Lung (tissue), 12 donors: Measurements from ENCODE around the gene AGER. TPM values are rescaled to one million over a fixed set of nuclear protein-coding genes. Genes with fewer than 3 reads are reported as not detected.
A peak's percentile ranks its signal among the peaks of the same experiment; 100 is the strongest.
"Not testable (repeated sequence)": the region's sequence is repeated elsewhere in the genome, so short reads cannot be mapped to it uniquely, and the experiment has no call there.

Experiments
- ATAC-seq: fragments of 200-7000 bp; cut with Tn5 transposase; one replicate; pipeline ENCODE4 v1.9.1; 2020; ENCODE audit warnings: moderate number of reproducible peaks; ENCODE audit not compliant: insufficient read depth, low FRiP score
- DNase-seq, 3 donors: peaks; one replicate each; pipeline ENCODE4 v3.0.0-alpha.2; 2013 to 2017
- H3K27ac ChIP-seq, 2 donors: one replicate each; pipeline ENCODE4 v1.5.1; 2013; ENCODE audit warnings: mild to moderate bottlenecking in 2 of 2, moderate library complexity in 2 of 2, control low read depth in 1 of 2, inconsistent platforms in 1 of 2, low read depth in 1 of 2, low read length in 1 of 2
- H3K27me3 ChIP-seq, 3 donors: one replicate each; pipeline ENCODE4 v1.5.1; 2013; ENCODE audit warnings: low read length in 2 of 3; ENCODE audit not compliant: control insufficient read depth in 3 of 3, insufficient read depth in 3 of 3
- H3K36me3 ChIP-seq, 4 donors: one replicate each; pipeline ENCODE4 v1.5.1; 2013; ENCODE audit warnings: low read length in 4 of 4, mild to moderate bottlenecking in 1 of 4, moderate library complexity in 1 of 4; ENCODE audit not compliant: control insufficient read depth in 4 of 4, insufficient read depth in 4 of 4
- H3K4me1 ChIP-seq, 5 donors: one replicate each; pipeline ENCODE4 v1.5.1; 2013; ENCODE audit warnings: low read length in 5 of 5, mild to moderate bottlenecking in 2 of 5, moderate library complexity in 1 of 5; ENCODE audit not compliant: control insufficient read depth in 5 of 5, insufficient read depth in 5 of 5
- H3K4me3 ChIP-seq: one replicate; pipeline ENCODE4 v1.5.1; 2013; ENCODE audit warnings: mild to moderate bottlenecking, control low read depth, moderate library complexity
- H3K9ac ChIP-seq, 2 donors: one replicate each; pipeline ENCODE4 v1.5.1; 2013; ENCODE audit warnings: low read length in 2 of 2, control low read depth in 1 of 2; ENCODE audit not compliant: insufficient read depth in 1 of 2
- H3K9me3 ChIP-seq, 4 donors: one replicate each; pipeline ENCODE4 v1.5.1; 2013; ENCODE audit warnings: low read length in 3 of 4, mild to moderate bottlenecking in 1 of 4, moderate library complexity in 1 of 4; ENCODE audit not compliant: control insufficient read depth in 4 of 4, insufficient read depth in 3 of 4
- WGBS, 2 donors: extraction: QIAGEN DNeasy Blood & Tissue Kit; methylation state at CpG; one replicate each; pipeline ENCODE4 v1.1.7; 2013; 5-methylcytosine and 5-hydroxymethylcytosine counted together
- polyA plus RNA-seq, 2 donors: library from polyadenylated mRNA; stranded (reverse); fragments of 200-250 nt; gene quantifications; one replicate each; pipeline ENCODE4 v1.2.1, GENCODE V29; 2013
- total RNA-seq, 2 donors: library from RNA; depleted of rRNA in 1 of 2; stranded (reverse); fragments of >200 nt in 1 of 2; gene quantifications; one replicate each; pipeline ENCODE4 v1.2.1, GENCODE V29; 2014 to 2021
- TF ChIP-seq, protein P1 (sequence below): IDR thresholded peaks from 2 replicates; pipeline ENCODE4 v1.5.1; 2012; ENCODE audit warnings: mild to moderate bottlenecking; ENCODE audit errors: control extremely low read depth, extremely low read depth
- donor health status: control.
- donor health status: control.
- donor health status: Bipolar disorder and iron deficiency.
- donor health status: healthy.
- donor health status: DM: yes; HTN: yes; CAD: no.

Gene AGER
- total and polyA plus RNA-seq, 4 donors = 178 to 1,487 (median 347) TPM

DNA sequence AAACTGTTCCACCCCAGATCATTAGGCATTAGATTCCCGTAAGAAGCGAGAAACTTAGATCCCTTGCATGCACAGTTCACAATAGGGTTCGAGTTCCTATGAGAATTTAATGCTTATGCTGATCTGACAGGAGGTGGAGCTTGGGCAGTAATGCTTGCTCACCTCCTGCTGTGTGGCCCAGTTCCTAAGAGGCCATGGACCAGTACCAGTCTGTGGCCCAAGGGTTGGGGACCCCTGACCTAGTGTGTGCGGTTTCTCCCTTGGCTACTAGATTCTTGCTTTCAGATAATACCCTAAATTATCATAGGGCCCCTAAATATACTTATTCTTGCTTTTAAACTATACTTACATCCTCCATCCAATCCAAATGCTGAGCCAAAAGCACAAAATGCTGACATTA, 10.3 kb upstream of the AGER start:
- H3K4me3 ChIP-seq = no peak overlapping the region

DNA sequence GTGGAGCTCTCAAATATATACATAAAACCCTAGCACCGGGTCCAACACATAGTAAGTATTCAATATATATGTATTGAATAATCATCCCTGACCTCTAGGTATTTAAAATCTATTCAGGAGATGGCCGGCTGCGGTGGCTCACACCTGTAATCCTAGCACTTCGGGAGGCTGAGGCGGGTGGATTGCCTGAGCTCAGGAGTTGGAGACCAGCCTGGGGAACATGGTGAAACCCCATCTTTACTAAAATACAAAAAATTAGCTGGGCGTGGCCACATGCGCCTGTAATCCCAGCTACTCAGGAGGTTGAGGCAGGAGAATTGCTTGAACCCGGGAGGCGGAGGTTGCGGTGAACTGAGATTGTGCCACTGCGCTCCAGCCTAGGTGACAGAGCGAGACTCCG, 9.0 kb upstream of the AGER start:
- H3K27ac ChIP-seq = peak overlapping the region; percentile 62 to 92
- not testable (repeated sequence) for H3K36me3 ChIP-seq, DNase-seq, H3K9ac ChIP-seq, H3K27me3 ChIP-seq, H3K4me3 ChIP-seq, ATAC-seq, H3K9me3 ChIP-seq
- H3K4me1 ChIP-seq = peaks cover 0 to 56% (median 17%) of the 10 kb centered on the region in 5 donors
- WGBS, 2 donors = 58 to 68% methylated on average over 13 of the region's 13 CpGs

More for the DNA sequence above, 10.3 kb upstream of the AGER start:
- ATAC-seq = no peak
- no peaks in the 10 kb centered on the region for H3K27me3 ChIP-seq
- no peak overlapping the region for H3K27ac ChIP-seq
- H3K9ac ChIP-seq = peak overlapping the region in 1 of 2 donors; percentile 92
- no peaks in the 10 kb centered on the region for H3K36me3 ChIP-seq
- peaks cover 0 to 44% (median 17%) of the 10 kb centered on the region in 5 donors for H3K4me1 ChIP-seq
- no peaks in the 10 kb centered on the region for H3K9me3 ChIP-seq
- TF ChIP-seq, protein P1, sequence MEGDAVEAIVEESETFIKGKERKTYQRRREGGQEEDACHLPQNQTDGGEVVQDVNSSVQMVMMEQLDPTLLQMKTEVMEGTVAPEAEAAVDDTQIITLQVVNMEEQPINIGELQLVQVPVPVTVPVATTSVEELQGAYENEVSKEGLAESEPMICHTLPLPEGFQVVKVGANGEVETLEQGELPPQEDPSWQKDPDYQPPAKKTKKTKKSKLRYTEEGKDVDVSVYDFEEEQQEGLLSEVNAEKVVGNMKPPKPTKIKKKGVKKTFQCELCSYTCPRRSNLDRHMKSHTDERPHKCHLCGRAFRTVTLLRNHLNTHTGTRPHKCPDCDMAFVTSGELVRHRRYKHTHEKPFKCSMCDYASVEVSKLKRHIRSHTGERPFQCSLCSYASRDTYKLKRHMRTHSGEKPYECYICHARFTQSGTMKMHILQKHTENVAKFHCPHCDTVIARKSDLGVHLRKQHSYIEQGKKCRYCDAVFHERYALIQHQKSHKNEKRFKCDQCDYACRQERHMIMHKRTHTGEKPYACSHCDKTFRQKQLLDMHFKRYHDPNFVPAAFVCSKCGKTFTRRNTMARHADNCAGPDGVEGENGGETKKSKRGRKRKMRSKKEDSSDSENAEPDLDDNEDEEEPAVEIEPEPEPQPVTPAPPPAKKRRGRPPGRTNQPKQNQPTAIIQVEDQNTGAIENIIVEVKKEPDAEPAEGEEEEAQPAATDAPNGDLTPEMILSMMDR = no peak
- no peak for DNase-seq
- WGBS, 2 donors = 96 to 97% methylated on average over 4 of the region's 4 CpGs

DNA sequence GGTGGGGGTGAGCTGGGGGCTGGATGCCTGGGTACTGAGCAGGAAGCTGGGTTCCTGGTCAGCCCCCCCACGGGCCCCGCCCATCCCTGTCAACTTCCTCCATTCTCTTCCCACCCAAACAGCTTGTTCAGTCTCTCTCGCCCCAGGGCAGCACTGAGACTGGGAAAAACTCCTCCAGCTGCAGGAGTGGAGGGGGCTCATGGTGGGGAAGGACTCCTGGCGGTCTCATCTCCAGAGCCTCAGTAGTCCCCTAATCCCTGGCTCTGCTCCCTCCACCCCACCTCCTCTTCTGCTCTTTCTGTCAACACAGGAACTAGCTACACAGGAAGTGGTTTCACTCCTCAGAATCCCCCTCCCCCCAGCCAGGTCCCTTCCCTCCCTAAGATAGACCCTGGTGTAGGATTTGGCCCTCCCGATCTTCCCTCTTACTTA, 8.6 kb upstream of the AGER start, which contains the start of gene GPSM3:
Gene GPSM3, minus strand, starts transcription at position 36 of the 432 bp plus-strand sequence. CDS start 130 bp downstream, outside the sequence.
- WGBS, 2 donors = 7 to 16% methylated on average over 5 of the region's 5 CpGs
- TF ChIP-seq, protein P1 = no peak
- ATAC-seq = no peak
- no peaks in the 10 kb centered on the region for H3K9me3 ChIP-seq
- no peaks in the 10 kb centered on the region for H3K27me3 ChIP-seq
- H3K4me3 ChIP-seq = no peak within 1 kb of the TSS
- H3K4me1 ChIP-seq = peaks cover 0 to 60% (median 18%) of the 10 kb centered on the region in 5 donors
- peaks cover 0 to 4% (median 2%) of the 10 kb centered on the region in 4 donors for H3K36me3 ChIP-seq
- H3K27ac ChIP-seq = peak within 1 kb of the TSS; percentile 62 to 92
- DNase-seq = peak; percentile 59 to 78 (median 61)
- no peak within 1 kb of the TSS for H3K9ac ChIP-seq

DNA sequence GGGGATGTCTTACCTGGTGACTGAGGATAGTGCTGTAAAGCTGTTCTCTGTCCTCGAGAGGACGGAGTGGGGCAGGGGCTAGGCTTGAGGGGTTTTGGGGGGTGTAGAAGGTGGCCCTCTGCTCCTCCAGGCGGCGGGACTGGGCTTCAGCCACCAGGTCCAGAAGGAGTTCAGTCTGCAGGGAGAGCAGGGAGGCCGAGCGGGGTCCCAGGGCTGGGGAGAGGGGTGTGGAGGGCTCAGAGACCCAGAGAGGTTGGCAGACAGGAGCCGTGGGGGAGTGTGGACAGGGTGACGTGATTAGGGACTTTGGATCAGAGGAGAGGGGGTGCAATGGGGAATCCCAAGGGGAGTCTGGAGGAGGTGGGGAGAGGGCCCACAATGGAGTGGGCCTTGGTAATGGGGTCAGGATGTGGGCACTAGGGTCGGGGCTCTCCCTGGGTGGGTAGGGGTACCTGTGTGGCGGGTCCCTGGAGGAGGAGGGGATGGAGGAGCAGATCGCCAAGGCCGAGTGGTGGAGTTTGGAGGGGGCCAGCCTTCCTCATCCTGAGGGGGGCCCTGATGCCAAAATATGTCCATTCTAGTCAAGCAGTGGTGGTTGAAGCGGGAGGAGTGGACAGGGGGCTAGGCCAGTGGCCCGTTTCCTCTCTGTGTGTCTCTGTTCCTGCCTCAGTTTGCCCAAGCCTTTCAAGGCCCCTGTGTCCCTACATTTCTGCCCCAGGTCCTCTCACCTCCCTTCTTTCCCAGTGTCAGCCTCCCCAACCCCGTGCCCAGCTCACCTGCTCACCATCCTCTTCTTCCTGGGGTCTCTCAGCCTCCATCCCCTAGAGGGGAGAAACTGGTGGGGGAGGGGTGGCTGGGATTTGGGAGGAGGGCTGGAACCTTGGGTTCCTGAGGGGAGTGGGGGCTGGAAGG, 7.9 kb upstream of the AGER start:
- Histone ChIP-seq H3K9me3 (no peaks in the 10 kb centered on the region), H3K27me3 (no peaks in the 10 kb centered on the region), H3K4me3 (no peak overlapping the region), H3K36me3 (peaks cover 0 to 10% (median 8%) of the 10 kb centered on the region in 4 donors), H3K4me1 (peaks cover 0 to 54% (median 20%) of the 10 kb centered on the region in 5 donors), H3K9ac (no peak overlapping the region), H3K27ac (peak overlapping the region in 1 of 2 donors; percentile 88)
- DNase-seq = no peak
- 46 to 59% methylated on average over 15 of the region's 15 CpGs for WGBS, 2 donors
- ATAC-seq = no peak
- TF ChIP-seq, protein P1 = no peak
